ENCODE data around the gene TBC1D22A.

GRCh38 chr22:46758121-46758520 is 4.3 kb upstream of the TBC1D22A start:
- TF ChIP-seq CTCF (IDR thresholded peaks at IDR 0.05; ENCODE audit: low read length) (no peak), EZH2 (IDR thresholded peaks at IDR 0.05; ENCODE audit: borderline replicate concordance, low read length) (no peak)
